Kidney glomerular epithelial cell (primary cell): ENCODE data around the gene CETN3.

Experiments
- DNase-seq: peaks from one replicate; lab custom pipeline; 2025; lab: John Stamatoyannopoulos, UW

The CETN3 gene

DNA sequence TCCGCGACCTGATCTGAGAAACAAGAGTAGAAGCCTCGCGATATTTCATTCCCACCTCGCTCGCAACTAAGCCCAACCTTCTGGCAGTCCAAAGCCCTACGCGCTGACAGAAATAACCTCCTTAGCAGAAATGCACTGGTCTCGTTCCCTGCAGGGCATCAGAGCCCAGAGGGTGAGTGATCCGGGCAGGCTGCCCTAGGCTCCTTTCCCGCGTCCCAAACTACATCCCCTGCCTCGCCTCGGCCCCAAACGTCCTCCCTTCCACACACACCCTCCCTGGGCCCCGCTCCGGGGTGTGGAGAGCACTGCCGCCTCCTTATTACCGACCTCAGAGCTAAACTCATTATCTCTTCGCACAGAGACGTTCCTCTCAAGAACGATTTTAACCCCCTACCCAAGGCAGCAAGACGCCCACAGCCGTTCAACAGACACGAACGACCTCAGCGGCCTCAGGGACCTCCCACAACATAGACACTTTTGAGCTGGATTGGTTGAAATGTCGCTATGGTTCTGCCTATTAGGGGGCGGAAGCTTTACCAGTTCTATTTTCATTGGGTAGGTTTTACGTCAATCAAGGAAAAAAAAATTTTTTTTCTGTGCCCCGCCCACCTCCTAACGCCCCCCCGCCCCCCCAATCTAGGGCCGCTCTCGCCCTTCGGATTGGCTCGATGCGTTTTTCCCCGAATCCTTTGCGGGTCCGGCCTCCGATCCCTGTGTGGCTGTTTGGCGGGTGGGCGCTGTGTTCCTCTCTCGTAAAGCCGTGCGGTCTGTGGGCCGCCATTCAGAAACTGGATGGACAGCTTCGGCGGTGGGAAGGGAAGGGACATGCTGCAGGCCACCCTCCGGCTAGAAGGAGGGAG, at the start of gene CETN3:
Gene CETN3 (minus strand): TSS at position 439 of the 860 bp plus-strand sequence. CDS start 95 bp downstream, at position 344.
- peak; percentile 95 for DNase-seq

DNA sequence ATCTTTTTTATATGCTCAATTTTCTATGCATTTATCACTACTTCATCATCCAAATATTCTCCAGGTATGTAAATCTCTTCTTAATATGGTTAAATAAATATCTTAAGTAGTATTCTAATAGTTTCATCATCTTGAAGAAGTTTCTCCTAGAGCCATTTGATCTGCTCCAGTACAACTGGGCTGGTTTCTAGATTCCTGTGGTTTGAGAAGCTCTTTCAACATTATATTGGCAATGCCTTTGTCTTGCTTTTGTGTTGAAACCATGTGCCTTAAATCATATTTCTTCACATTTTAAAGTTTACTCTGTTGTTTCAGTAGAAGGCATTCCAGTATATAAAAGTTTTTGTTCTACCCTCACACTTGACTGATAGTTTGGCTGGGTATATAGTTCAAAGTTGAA, 37.4 kb upstream of the CETN3 start:
- DNase-seq, result no peak

DNA sequence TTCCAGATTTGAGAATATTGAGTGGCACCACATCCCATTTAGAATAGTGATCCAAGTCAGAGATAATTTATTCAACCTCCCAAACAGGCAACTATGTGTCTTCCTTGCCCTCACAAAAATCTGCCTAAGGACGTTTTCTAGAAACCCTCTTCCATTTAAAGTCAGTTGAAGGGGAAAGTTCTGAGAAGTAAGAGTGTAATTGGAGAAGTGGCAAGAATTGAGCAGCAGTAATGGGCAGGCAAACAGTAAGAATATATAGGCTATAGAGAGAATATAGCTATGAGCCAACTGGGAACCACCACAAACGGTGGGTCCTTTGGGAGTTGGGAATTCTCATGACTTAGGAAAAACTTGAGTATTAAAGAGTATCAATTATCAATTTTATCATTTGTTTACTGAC, 31.1 kb upstream of the CETN3 start:
- no peak for DNase-seq

DNA sequence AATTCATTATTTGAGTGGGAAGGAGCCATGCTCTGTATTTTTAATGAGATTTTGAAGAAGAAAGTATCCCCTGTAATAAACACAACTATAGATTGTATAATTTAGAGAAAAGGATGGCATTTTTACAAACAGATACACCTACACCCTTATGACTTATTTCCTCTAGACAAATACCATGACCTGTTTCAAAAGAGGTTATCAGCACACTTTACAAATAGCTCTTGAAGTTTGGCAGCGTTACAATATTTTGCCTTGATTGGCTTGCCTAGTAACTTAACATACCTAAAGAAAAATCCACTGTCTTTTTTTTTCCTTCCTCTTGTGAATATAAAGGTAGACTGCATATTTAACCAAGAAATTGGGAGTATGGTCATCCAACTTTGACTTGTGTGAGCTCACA, 28.5 kb upstream of the CETN3 start:
- DNase-seq, result no peak

DNA sequence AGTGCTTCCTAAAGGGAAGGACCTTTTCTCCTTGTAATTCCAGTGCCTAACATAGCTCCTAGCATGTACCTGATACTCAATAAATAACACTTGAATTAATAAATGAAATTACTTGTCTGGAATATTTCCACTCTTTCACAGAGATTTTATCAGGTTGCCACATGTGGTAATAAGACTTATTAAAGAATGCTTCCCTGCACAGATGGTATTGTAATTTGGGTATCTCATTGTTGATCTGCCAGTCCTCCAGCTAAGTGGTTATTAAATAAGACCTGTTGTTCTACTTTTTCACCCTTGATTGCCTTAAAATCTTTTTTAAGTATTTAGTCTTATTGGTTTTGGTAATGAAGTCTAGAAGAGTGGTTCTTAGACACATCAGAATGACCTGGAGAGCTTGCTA, 28.1 kb upstream of the CETN3 start:
- no peak for DNase-seq

GRCh38 chr5:90434116-90434714, 24.7 kb upstream of the CETN3 start:
- DNase-seq, result no peak

DNA sequence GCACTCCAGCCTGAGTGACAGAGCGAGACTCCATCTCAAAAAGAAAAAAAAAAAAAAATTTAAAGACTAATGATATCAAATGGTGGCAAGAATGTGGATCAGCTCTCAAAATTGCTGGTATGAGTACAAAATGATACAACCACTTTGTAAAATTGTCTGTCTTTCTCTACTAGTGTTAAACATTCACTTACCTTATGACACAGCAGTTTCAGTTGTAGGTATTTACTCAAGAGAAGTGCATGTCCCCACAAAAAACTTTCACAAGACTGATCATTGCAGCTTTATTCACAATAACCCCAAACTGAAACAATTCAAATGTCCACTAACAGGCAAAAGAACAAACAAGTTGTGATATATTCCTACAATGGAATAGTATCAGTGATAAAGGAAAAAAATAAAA, 14.7 kb upstream of the CETN3 start:
- DNase-seq, result no peak

GRCh38 chr5:90421136-90421535, 11.6 kb upstream of the CETN3 start:
- DNase-seq, result no peak

GRCh38 chr5:90418214-90418613, 8.7 kb upstream of the CETN3 start:
- no peak for DNase-seq

- no peak for DNase-seq
Observed at GRCh38 chr5:90410178-90410762, 714 bp upstream of the CETN3 start.

GRCh38 chr5:90408571-90409317, 812 bp downstream of the CETN3 start:
- DNase-seq, result no peak

DNA sequence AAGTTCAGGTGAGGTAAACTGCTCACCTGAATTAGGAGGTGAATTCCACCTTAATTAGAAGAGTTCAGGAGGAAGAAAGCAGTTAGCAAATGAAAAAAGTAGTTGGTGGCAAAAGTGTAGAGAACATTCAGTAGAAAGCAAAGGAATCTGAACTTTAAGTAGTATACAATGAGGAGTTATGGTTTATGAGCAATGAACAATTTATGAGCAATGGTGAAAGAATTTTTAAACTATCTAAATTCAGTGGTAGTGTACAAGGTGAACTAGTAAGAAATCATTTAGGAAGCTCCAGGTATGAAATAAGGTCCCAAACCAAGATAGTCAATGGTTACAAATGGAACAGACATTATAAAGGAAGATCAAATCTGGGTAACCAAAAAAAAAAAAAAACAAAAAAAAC, 3.1 kb downstream of the CETN3 start:
- no peak for DNase-seq

- DNase-seq, result no peak
Observed at GRCh38 chr5:90402521-90403255, 6.9 kb downstream of the CETN3 start.

DNA sequence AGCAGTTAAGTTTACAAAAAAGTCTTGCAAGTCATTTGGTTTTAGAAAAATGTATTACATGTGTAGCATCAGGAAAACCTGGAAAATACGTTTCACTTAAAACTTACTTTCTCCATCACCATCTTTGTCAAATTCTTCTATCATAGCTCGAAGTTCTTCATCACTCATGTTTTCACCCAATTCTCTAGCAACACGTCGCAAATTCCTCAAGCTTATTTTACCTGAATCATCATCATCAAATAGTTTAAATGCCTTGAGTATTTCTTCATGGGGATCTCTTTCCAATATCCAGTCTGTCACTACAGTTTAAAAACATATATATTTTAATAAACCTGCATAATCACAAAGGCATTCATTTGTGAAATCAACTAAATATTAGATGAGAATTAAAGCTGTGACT, 10.3 kb downstream of the CETN3 start:
- DNase-seq, result no peak

GRCh38 chr5:90398726-90399125, 10.8 kb downstream of the CETN3 start:
- no peak for DNase-seq

GRCh38 chr5:90395005-90395404, 14.6 kb downstream of the CETN3 start:
- DNase-seq, result no peak

DNA sequence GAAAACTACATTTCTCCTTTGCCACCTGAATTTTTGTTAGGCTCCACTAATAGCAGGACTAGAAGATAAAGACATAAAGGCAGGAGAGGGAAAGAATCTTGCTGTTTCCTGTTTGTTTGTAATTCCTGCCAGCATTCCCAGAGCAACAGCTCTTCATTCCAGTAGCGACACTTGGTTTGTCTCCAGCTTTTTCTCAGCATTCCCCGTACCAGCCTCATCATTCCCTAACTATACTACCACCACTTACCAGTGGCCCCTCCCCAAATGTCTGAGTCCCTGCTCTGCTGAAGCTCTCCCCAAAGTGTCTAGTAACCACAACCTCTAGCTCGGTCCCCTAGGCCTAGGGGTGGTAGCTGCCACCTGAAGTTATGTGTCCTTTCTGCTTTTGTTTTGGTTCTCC, 18.6 kb downstream of the CETN3 start:
- DNase-seq, result no peak

- DNase-seq, result no peak
Observed at GRCh38 chr5:90390326-90390725, 19.2 kb downstream of the CETN3 start.

GRCh38 chr5:90387508-90387907, 22.0 kb downstream of the CETN3 start:
- DNase-seq, result no peak

DNA sequence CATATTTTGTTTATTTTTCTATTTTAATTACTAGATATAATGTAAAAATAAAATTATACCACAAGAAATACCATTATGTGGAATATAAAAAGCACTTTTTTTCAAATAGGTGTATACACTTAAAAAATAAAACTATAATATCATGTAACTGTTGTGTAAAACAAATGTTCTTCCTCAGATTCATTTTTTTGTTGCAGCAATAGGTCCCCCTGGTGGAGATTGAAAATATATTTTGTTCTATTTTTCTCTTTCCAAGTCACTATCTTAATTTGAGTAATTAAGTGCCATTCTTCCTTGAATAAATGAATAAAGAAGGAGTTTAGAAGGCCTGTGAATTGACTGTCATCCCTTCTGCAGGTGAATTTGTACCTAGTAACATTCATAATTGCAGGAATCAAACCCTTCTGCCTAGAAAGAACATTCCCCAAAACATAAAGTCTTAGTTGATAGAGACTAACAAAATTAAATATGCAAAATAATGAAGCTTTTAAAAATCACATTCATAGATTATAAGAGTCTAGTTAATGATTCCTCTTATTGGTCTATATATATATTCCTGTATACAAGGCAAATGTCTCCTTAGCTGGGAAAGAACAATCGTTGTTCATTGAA, 23.4 kb downstream of the CETN3 start:
- DNase-seq, result peak; percentile 28

- no peak for DNase-seq
Observed at GRCh38 chr5:90384389-90384788, 25.2 kb downstream of the CETN3 start.
